K562 (cell line): ENCODE data around the gene PACSIN2. TPM values are rescaled to one million over a fixed set of nuclear protein-coding genes. Genes with fewer than 3 reads are reported as not detected.

ENCODE experiments used
- ATAC-seq: fragments of 200-7000 bp; cut with Tn5 transposase; 3 replicates; pipeline ENCODE4 v1.9.1; 2020; ENCODE audit warnings: moderate library complexity
- BruUV-seq: library from RNA; stranded (reverse); fragments of 400-500 nt; replicated peaks from 2 replicates; lab custom pipeline; 2021; lab: Mats Ljungman, UMichigan
- CTCF ChIA-PET: fragments of 300-600 bp; formaldehyde crosslinking; extraction: SDS; loops from one replicate; lab custom pipeline; 2021; ENCODE audit warnings: low intra/inter-chr PET ratio; lab: Yijun Ruan, JAX
- POLR2A ChIA-PET: fragments of 300-600, 350-650 bp; sonication (Branson Sonifier 250); formaldehyde crosslinking; extraction: SDS; loops from one replicate; lab custom pipeline; 2021; ENCODE audit warnings: antibody characterized with exemption, inconsistent platforms; lab: Yijun Ruan, JAX
- DNase-seq, 4 experiments: peaks; one replicate each; pipeline versions ENCODE4 v3.0.0 to v3.0.0-alpha.2; 2011 to 2018; ENCODE audit warnings: low spot score in 3 of 4, mixed read lengths in 3 of 4; ENCODE audit errors: extremely low read depth in 1 of 4
- FAIRE-seq: peaks from 2 replicates; lab custom pipeline; 2011; peaks lifted over from hg19 to GRCh38; lab: Jason Lieb, UNC
- H2AFZ ChIP-seq: 2 replicates; pipeline ENCODE4 v1.6.0; 2011; ENCODE audit warnings: low read depth, low read length, control low read depth, inconsistent platforms
- H3K27ac ChIP-seq: fragments of 200-600 bp; 3 replicates; pipeline ENCODE4 v1.8.0; 2011; ENCODE audit warnings: low read depth, mild to moderate bottlenecking, control low read depth, inconsistent platforms, low read length, moderate library complexity, mixed read lengths; ENCODE audit errors: extremely low read depth
- H3K27me3 ChIP-seq, 2 experiments: fragments of 300-600 bp in 1 of 2; 2 replicates in 1 of 2; 3 replicates in 1 of 2; pipeline versions ENCODE4 v1.6.0 to v1.8.0; 2011; ENCODE audit warnings: inconsistent platforms in 2 of 2, low read length in 2 of 2, mild to moderate bottlenecking in 1 of 2, mixed read lengths in 1 of 2, moderate library complexity in 1 of 2; ENCODE audit not compliant: control insufficient read depth in 2 of 2, insufficient read depth in 2 of 2
- H3K36me3 ChIP-seq: fragments of 300-600 bp; 3 replicates; pipeline ENCODE4 v1.8.0; 2011; ENCODE audit warnings: mild to moderate bottlenecking, low read length, inconsistent platforms; ENCODE audit not compliant: control insufficient read depth, insufficient read depth
- H3K4me1 ChIP-seq, 2 experiments: fragments of 200-600 bp in 1 of 2; replicated peaks in 1 of 2; 2 replicates in 1 of 2; 3 replicates in 1 of 2; pipeline versions ENCODE4 v1.5.1 to v1.8.0; 2011; ENCODE audit warnings: inconsistent platforms in 2 of 2, low read length in 2 of 2, mild to moderate bottlenecking in 1 of 2, mixed read lengths in 1 of 2, moderate library complexity in 1 of 2; ENCODE audit not compliant: control insufficient read depth in 2 of 2, insufficient read depth in 2 of 2
- H3K4me2 ChIP-seq: 2 replicates; pipeline ENCODE4 v1.6.1; 2011; ENCODE audit warnings: low read length, control low read depth, inconsistent platforms, mixed read lengths; ENCODE audit not compliant: insufficient read depth
- H3K4me3 ChIP-seq: fragments of 200-600 bp; sonication (generic), shearing (Covaris generic); 2 replicates; pipeline ENCODE4 v1.5.1; 2016; ENCODE audit warnings: control low read depth, inconsistent platforms
- H3K79me2 ChIP-seq: fragments of 200-600 bp; 3 replicates; pipeline ENCODE4 v1.8.0; 2011; ENCODE audit warnings: low read length, inconsistent platforms; ENCODE audit not compliant: control insufficient read depth, insufficient read depth
- H3K9ac ChIP-seq, 2 experiments: 2 replicates each; pipeline versions ENCODE4 v1.6.0 to v1.6.1; 2011; ENCODE audit warnings: low read depth in 2 of 2, low read length in 2 of 2, control low read depth in 1 of 2, inconsistent platforms in 1 of 2, mild to moderate bottlenecking in 1 of 2, mixed read lengths in 1 of 2; ENCODE audit not compliant: insufficient read depth in 1 of 2
- H3K9me1 ChIP-seq: one replicate; pipeline ENCODE4 v1.6.0; 2011; ENCODE audit warnings: inconsistent platforms, mild to moderate bottlenecking, low read length, moderate library complexity; ENCODE audit not compliant: control insufficient read depth, insufficient read depth
- H3K9me3 ChIP-seq: replicated peaks from 2 replicates; pipeline ENCODE4 v1.5.1; 2011; ENCODE audit warnings: low read depth, low read length, inconsistent platforms; ENCODE audit not compliant: control insufficient read depth, insufficient read depth
- H4K20me1 ChIP-seq: replicated peaks from 2 replicates; pipeline ENCODE4 v1.6.1; 2011; ENCODE audit warnings: low read length, inconsistent platforms, mixed read lengths; ENCODE audit not compliant: control insufficient read depth, insufficient read depth
- ARID3A ChIP-seq: IDR thresholded peaks from 2 replicates; pipeline ENCODE4 v1.6.1; 2012; ENCODE audit warnings: low read depth, low read length, improper control_type of control experiment, borderline replicate concordance
- CBX8 ChIP-seq: fragments of 200-600 bp; sonication (generic); IDR thresholded peaks from 2 replicates; pipeline ENCODE4 v1.6.1; 2012; ENCODE audit warnings: borderline replicate concordance, mixed run types, low read depth, mild to moderate bottlenecking, moderate library complexity, mixed read lengths, low read length, control low read depth, inconsistent platforms; ENCODE audit not compliant: poor library complexity, severe bottlenecking; ENCODE audit errors: extremely low read depth
- E2F3 ChIP-seq: fragments of 250-450 bp; sonication (Bioruptor Pico); IDR thresholded peaks from 2 replicates; pipeline ENCODE4 v1.4.0; 2020; ENCODE audit warnings: mild to moderate bottlenecking
- HDGF ChIP-seq: fragments of 450-650 bp; IDR thresholded peaks from 2 replicates; pipeline ENCODE4 v1.6.1; 2016
- ILF3 ChIP-seq: fragments of 450-650 bp; IDR thresholded peaks from 2 replicates; pipeline ENCODE4 v1.6.1; 2018; ENCODE audit warnings: antibody characterized with exemption, mild to moderate bottlenecking, moderate library complexity, borderline replicate concordance
- MCM7 ChIP-seq, 2 experiments: fragments of 450-650 bp; IDR thresholded peaks; 2 replicates each; pipeline ENCODE4 v1.6.1; 2016 to 2018
- MTA2 ChIP-seq: fragments of 450-650 bp; IDR thresholded peaks from 2 replicates; pipeline ENCODE4 v1.6.1; 2016; ENCODE audit warnings: low read depth
- NCOA6 ChIP-seq: fragments of 450-650 bp; IDR thresholded peaks from 2 replicates; pipeline ENCODE4 v1.6.1; 2017; ENCODE audit warnings: mild to moderate bottlenecking
- NONO ChIP-seq, 2 experiments: fragments of 200-400 bp in 1 of 2; fragments of 450-650 bp in 1 of 2; formaldehyde crosslinking in 1 of 2; IDR thresholded peaks; 2 replicates each; pipeline ENCODE4 v1.6.1; 2017; ENCODE audit warnings: low read depth in 2 of 2, mild to moderate bottlenecking in 2 of 2, moderate library complexity in 2 of 2, low read length in 1 of 2
- SIRT6 ChIP-seq: IDR thresholded peaks from one replicate; pipeline ENCODE4 v1.6.1; 2012; ENCODE audit warnings: low read depth, mild to moderate bottlenecking, control low read depth, inconsistent platforms, low read length, moderate library complexity
- SMARCB1 ChIP-seq: IDR thresholded peaks from 2 replicates; pipeline ENCODE4 v1.6.1; 2011; ENCODE audit warnings: improper control_type of control experiment, low read depth; ENCODE audit not compliant: insufficient read length
- TEAD2 ChIP-seq: fragments of 450-650 bp; IDR thresholded peaks from 2 replicates; pipeline ENCODE4 v1.6.1; 2016; ENCODE audit warnings: missing genetic modification characterization, control low read depth, missing compliant biosample characterization
- ZNF444 ChIP-seq: fragments of 250-450 bp; sonication (Bioruptor Pico); IDR thresholded peaks from 2 replicates; pipeline ENCODE4 v1.4.0; 2020; ENCODE audit warnings: mild to moderate bottlenecking, moderate library complexity
- ZNF445 ChIP-seq: fragments of 250-450 bp; sonication (Bioruptor Pico); IDR thresholded peaks from 2 replicates; pipeline ENCODE4 v1.4.0; 2020; ENCODE audit warnings: low read depth, mild to moderate bottlenecking, moderate library complexity
- ZNF57 ChIP-seq: fragments of 450-650 bp; formaldehyde crosslinking; IDR thresholded peaks from 2 replicates; pipeline ENCODE4 v1.4.0; 2020; ENCODE audit warnings: mild to moderate bottlenecking, moderate library complexity
- ZNF766 ChIP-seq: fragments of 200-800 bp; sonication (Bioruptor generic); conservative IDR thresholded peaks from 2 replicates; pipeline ENCODE4 v1.6.1; 2016; ENCODE audit warnings: missing genetic modification characterization, missing compliant biosample characterization
- WGBS: fragments of 100-300 bp; shearing (Covaris generic); methylation state at CpG from one replicate; pipeline ENCODE4 v1.1.6; 2016; ENCODE audit warnings: low coverage, mixed read lengths; ENCODE audit not compliant: insufficient coverage; ENCODE audit errors: missing lambda C conversion rate; 5-methylcytosine and 5-hydroxymethylcytosine counted together
- in situ Hi-C: fragments of 300-500 bp; cut with MboI; formaldehyde crosslinking; loops from 4 replicates; pipeline ENCODE4 v1.15.0; 2018; ENCODE audit warnings: inconsistent platforms, mixed read lengths
- intact Hi-C: fragments of 100-400 bp; cut with micrococcal nuclease; formaldehyde crosslinking; loops from 2 replicates; pipeline ENCODE4 v1.14.2; 2022
- polyA plus RNA-seq, 8 experiments: library from polyadenylated mRNA; depleted of rRNA in 4 of 8; stranded (reverse) in 5 of 8; unstranded in 3 of 8; fragments of >200 nt; fragmentation: Nextera tagmentation in 2 of 8; fragmentation: Illumina TruSeq in 1 of 8; extraction: Ambion mirVana in 2 of 8; extraction: Trizol in 1 of 8; gene quantifications; 2 replicates each; pipeline versions ENCODE4 v1.2.1 to v1.2.3, GENCODE V29; 2011 to 2014; ENCODE audit warnings: inconsistent platforms in 1 of 8, missing spikeins in 1 of 8
- total RNA-seq, 7 experiments: library from RNA; depleted of rRNA in 6 of 7; stranded (reverse); fragments of >200 nt in 6 of 7; fragmentation: Illumina TruSeq in 2 of 7; extraction: Trizol in 2 of 7; gene quantifications; 2 replicates each; pipeline versions ENCODE4 v1.2.1 to v1.2.3, GENCODE V29; 2011 to 2021; ENCODE audit warnings: low replicate concordance in 1 of 7

Gene PACSIN2
- total and polyA plus RNA-seq, 9 of the 15 experiments (the other 6 are each of a cell fraction or from before 2014, with no cell fraction given): 0.45 to 45.1 (median 23.9) TPM

GRCh38 chr22:42973536-42973881 is 41.4 kb downstream of the PACSIN2 start:
- no peak for ATAC-seq
- POLR2A ChIA-PET: interaction anchor here (1.2 kb wide), 1 partner anchor 11 kb away, joined by 3 read pairs; no protein-coding TSS in a partner anchor
- 68% methylated on average over 5 of the region's 5 CpGs for WGBS

More at GRCh38 chr22:42973536-42973881, 41.4 kb downstream of the PACSIN2 start:
- Histone ChIP-seq H3K4me1 (peaks cover 9 to 10% of the 10 kb centered on the region in 2 experiments), H3K36me3 (no peaks in the 10 kb centered on the region), H3K27me3 (no peaks in the 10 kb centered on the region), H3K9ac (no peak overlapping the region), H3K79me2 (peaks cover 26% of the 10 kb centered on the region), H3K27ac (no peak overlapping the region), H3K4me2 (no peak overlapping the region), H4K20me1 (peaks cover 11% of the 10 kb centered on the region; the same call in 1 of the 2 replicates), H2AFZ (no peak overlapping the region), H3K4me3 (no peak overlapping the region), H3K9me3 (no peaks in the 10 kb centered on the region), H3K9me1 (no peaks in the 10 kb centered on the region)
- CTCF ChIA-PET: no interaction called here
- intact Hi-C loops (loop anchor here (10.0 kb wide), 1 partner anchor 61 kb away; no protein-coding TSS in a partner anchor), in situ Hi-C loops (no loop called here)
- FAIRE-seq: no peak
- no peak for TF ChIP-seq ZNF445 (CRISPR knock-in tag)
- TF ChIP-seq TEAD2 (tag): no peak
- TF ChIP-seq HDGF: no peak
- TF ChIP-seq ARID3A: no peak
- TF ChIP-seq SIRT6: no peak
- no peak for TF ChIP-seq ZNF766 (CRISPR knock-in tag)
- TF ChIP-seq ILF3: no peak
- TF ChIP-seq NCOA6: no peak
- TF ChIP-seq E2F3 (CRISPR knock-in tag): no peak
- TF ChIP-seq SMARCB1: no peak
- no peak for TF ChIP-seq ZNF57 (CRISPR knock-in tag)
- TF ChIP-seq ZNF444: no peak
- no peak for TF ChIP-seq NONO (IDR thresholded peaks at IDR 0.05; ENCODE audit: low read depth in 2 of 2, low read length in 1 of 2)
- no peak for TF ChIP-seq MTA2
- TF ChIP-seq CBX8: no peak
- no peak for TF ChIP-seq MCM7 (IDR thresholded peaks at IDR 0.05)
- no peak for DNase-seq
- BruUV-seq: no TSS peak
